GM12878 (cell line): ENCODE measurements around the gene UQCRH. TPM values are rescaled to one million over a fixed set of nuclear protein-coding genes. Genes with fewer than 3 reads are reported as not detected.
A peak's percentile ranks its signal among the peaks of the same experiment; 100 is the strongest.

Source experiments
- ATAC-seq: fragments of 200-7000 bp; cut with Tn5 transposase; 3 replicates; pipeline ENCODE4 v1.9.1; 2020; ENCODE audit warnings: mild to moderate bottlenecking, moderate library complexity
- BruUV-seq: library from RNA; stranded (reverse); fragments of 400-500 nt; replicated peaks from 2 replicates; lab custom pipeline; 2021; lab: Mats Ljungman, UMichigan
- CTCF ChIA-PET: fragments of 300-600 bp; sonication (Branson Sonifier 250); formaldehyde crosslinking; extraction: SDS; loops from one replicate; lab custom pipeline; 2021; ENCODE audit warnings: inconsistent platforms; lab: Yijun Ruan, JAX
- POLR2A ChIA-PET: fragments of 350-600 bp; formaldehyde crosslinking; extraction: SDS; loops from one replicate; lab custom pipeline; 2021; ENCODE audit warnings: inconsistent platforms; lab: Charles Lee
- RAD21 ChIA-PET: fragments of 300-600 bp; sonication (Branson Sonifier 250); formaldehyde crosslinking; loops from one replicate; lab custom pipeline; 2023; ENCODE audit warnings: antibody characterized with exemption; ENCODE audit not compliant: unreplicated experiment; lab: Charles Lee
- SMC1A ChIA-PET: fragments of 300-600 bp; sonication (Branson Sonifier 250); formaldehyde crosslinking; loops from one replicate; lab custom pipeline; 2023; ENCODE audit not compliant: unreplicated experiment, uncharacterized antibody; lab: Charles Lee
- DNase-seq: peaks from one replicate; pipeline ENCODE4 v3.0.0-alpha.2; 2011; ENCODE audit warnings: low read depth, low spot score
- FAIRE-seq: peaks from 3 replicates; lab custom pipeline; 2011; peaks lifted over from hg19 to GRCh38; lab: Jason Lieb, UNC
- H2AFZ ChIP-seq: 2 replicates; pipeline ENCODE4 v1.6.0; 2011; ENCODE audit warnings: low read depth, low read length, control low read depth; ENCODE audit not compliant: control insufficient read depth
- H3K27ac ChIP-seq: 2 replicates; pipeline ENCODE4 v1.5.1; 2011; ENCODE audit warnings: control low read depth; ENCODE audit not compliant: control insufficient read depth, insufficient read depth
- H3K27me3 ChIP-seq, 2 experiments: replicated peaks in 1 of 2; 2 replicates each; pipeline versions ENCODE4 v1.6.0 to v1.6.1; 2011; ENCODE audit warnings: low read length in 1 of 2; ENCODE audit not compliant: control insufficient read depth in 2 of 2, insufficient read depth in 2 of 2
- H3K36me3 ChIP-seq, 2 experiments: 2 replicates each; pipeline ENCODE4 v1.5.1; 2011; ENCODE audit warnings: low read length in 1 of 2; ENCODE audit not compliant: control insufficient read depth in 2 of 2, insufficient read depth in 2 of 2
- H3K4me1 ChIP-seq: 2 replicates; pipeline ENCODE4 v1.6.1; 2011; ENCODE audit warnings: mild to moderate bottlenecking, low read length, moderate library complexity, mixed read lengths; ENCODE audit not compliant: control insufficient read depth, insufficient read depth
- H3K4me2 ChIP-seq: 2 replicates; pipeline ENCODE4 v1.6.0; 2011; ENCODE audit warnings: control low read depth; ENCODE audit not compliant: control insufficient read depth, insufficient read depth
- H3K4me3 ChIP-seq: fragments of 200-600 bp; sonication (generic); 2 replicates; pipeline ENCODE4 v1.5.1; 2016
- H3K79me2 ChIP-seq: 2 replicates; pipeline ENCODE4 v1.6.0; 2011; ENCODE audit warnings: low read length; ENCODE audit not compliant: control insufficient read depth, insufficient read depth
- H3K9ac ChIP-seq: 2 replicates; pipeline ENCODE4 v1.8.0; 2011; ENCODE audit warnings: low read length, control low read depth, mixed read lengths; ENCODE audit not compliant: control insufficient read depth, insufficient read depth
- H3K9me3 ChIP-seq: replicated peaks from 3 replicates; pipeline ENCODE4 v1.5.1; 2011; ENCODE audit warnings: mild to moderate bottlenecking, low read length; ENCODE audit not compliant: control insufficient read depth, insufficient read depth
- H4K20me1 ChIP-seq: 2 replicates; pipeline ENCODE4 v1.6.0; 2011; ENCODE audit not compliant: control insufficient read depth, insufficient read depth
- ATF7 ChIP-seq: fragments of 450-650 bp; IDR thresholded peaks from 2 replicates; pipeline ENCODE4 v1.6.1; 2016; ENCODE audit warnings: low read depth, mild to moderate bottlenecking
- CBX5 ChIP-seq: sonication (generic); IDR thresholded peaks from 2 replicates; pipeline ENCODE4 v1.6.1; 2016; ENCODE audit warnings: low read depth, moderate library complexity, mild to moderate bottlenecking, inconsistent platforms
- ETV6 ChIP-seq, 2 experiments: fragments of 450-650 bp in 1 of 2; IDR thresholded peaks in 1 of 2; conservative IDR thresholded peaks in 1 of 2; 2 replicates each; pipeline ENCODE4 v1.6.1; 2014; ENCODE audit warnings: antibody characterized with exemption in 1 of 2, borderline replicate concordance in 1 of 2, low read depth in 1 of 2, mild to moderate bottlenecking in 1 of 2, moderate library complexity in 1 of 2
- KLF5 ChIP-seq: fragments of 450-650 bp; IDR thresholded peaks from 2 replicates; pipeline ENCODE4 v1.6.1; 2014; ENCODE audit warnings: mild to moderate bottlenecking; ENCODE audit not compliant: partially characterized antibody
- MYC ChIP-seq: IDR thresholded peaks from 2 replicates; pipeline ENCODE4 v1.6.1; 2011; ENCODE audit warnings: mild to moderate bottlenecking, low read length, moderate library complexity, inconsistent platforms; ENCODE audit not compliant: insufficient read depth, insufficient replicate concordance, insufficient read length, severe bottlenecking
- NR2F1 ChIP-seq: fragments of 450-650 bp; conservative IDR thresholded peaks from 2 replicates; pipeline ENCODE4 v1.6.1; 2017; ENCODE audit warnings: mild to moderate bottlenecking
- ZBED1 ChIP-seq: IDR thresholded peaks from 2 replicates; pipeline ENCODE4 v1.6.1; 2016; ENCODE audit warnings: borderline replicate concordance
- WGBS: methylation state at CpG from one replicate; pipeline ENCODE4 v1.1.6; 2016; ENCODE audit warnings: low lambda C conversion rate; ENCODE audit not compliant: insufficient replicate concordance, insufficient coverage; ENCODE audit errors: missing lambda C conversion rate; 5-methylcytosine and 5-hydroxymethylcytosine counted together
- in situ Hi-C: fragments of 300-500 bp; cut with MboI; formaldehyde crosslinking; loops from 9 replicates; pipeline ENCODE4 v1.14.3; 2018; ENCODE audit warnings: mixed read lengths
- intact Hi-C: fragments of 100-400 bp; cut with micrococcal nuclease; formaldehyde crosslinking; loops from one replicate; pipeline ENCODE4 v1.14.2; 2022; ENCODE audit not compliant: unreplicated experiment
- polyA plus RNA-seq, 11 experiments: library from polyadenylated mRNA; depleted of rRNA in 4 of 11; unstranded in 6 of 11; stranded (reverse) in 5 of 11; fragments of >200 nt; fragmentation: Nextera tagmentation in 4 of 11; fragmentation: Illumina TruSeq in 1 of 11; extraction: Ambion mirVana in 4 of 11; extraction: Trizol in 1 of 11; gene quantifications; 1 replicate in 1 of 11; 2 replicates in 10 of 11; pipeline versions ENCODE4 v1.2.1 to v1.2.3, GENCODE V29; 2011 to 2016; ENCODE audit warnings: inconsistent platforms in 2 of 11, missing spikeins in 2 of 11, low read depth in 1 of 11
- total RNA-seq, 4 experiments: library from RNA; depleted of rRNA in 3 of 4; stranded (reverse); fragments of >200 nt in 3 of 4; fragmentation: Illumina TruSeq in 1 of 4; extraction: Trizol in 1 of 4; gene quantifications; 2 replicates each; pipeline versions ENCODE4 v1.2.1 to v1.2.3, GENCODE V29; 2013 to 2021
- TF ChIP-seq, protein P1 (sequence below): IDR thresholded peaks from 2 replicates; pipeline ENCODE4 v1.6.1; 2012; ENCODE audit warnings: low read length, inconsistent platforms

The UQCRH gene
- total and polyA plus RNA-seq, 10 of the 15 experiments (the other 5 are each of a cell fraction or from before 2014, with no cell fraction given) = 363 to 1,782 (median 597) TPM

DNA sequence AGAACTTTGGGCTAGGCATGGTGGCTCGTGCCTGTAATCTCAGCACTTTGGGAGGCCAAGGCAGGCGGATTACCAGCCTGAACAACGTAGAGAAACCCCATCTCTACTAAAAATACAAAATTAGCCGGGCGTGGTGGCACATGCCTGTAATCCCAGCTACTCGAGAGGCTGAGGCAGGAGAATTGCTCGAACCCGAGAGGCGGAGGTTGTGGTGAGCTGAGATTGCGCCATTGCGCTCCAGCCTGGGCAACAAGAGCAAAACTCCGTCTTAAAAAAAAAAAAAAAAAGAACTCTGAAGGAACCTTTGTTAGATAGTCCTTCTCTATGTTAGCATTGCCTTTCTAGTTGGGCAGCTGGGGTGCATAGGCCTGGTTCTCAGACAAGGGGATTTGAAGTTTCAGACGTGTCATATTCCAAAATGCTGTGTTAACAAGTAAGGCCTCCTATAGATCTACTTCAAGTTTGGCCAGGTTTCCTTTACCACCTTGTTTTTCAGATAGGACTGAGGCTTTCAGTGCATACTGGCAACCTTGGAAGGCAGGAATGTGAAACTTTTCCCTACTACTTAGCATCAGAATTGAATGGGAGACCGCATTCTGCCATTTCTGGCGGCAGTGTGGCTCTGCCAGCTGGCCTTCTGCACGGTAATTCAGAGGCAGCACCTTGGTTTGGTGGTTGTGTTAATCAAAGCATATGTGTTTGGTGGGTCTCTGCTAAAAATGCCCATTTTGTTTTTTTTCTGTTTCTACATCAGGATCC is 6.1 kb downstream of the UQCRH start:
- H3K27ac ChIP-seq = no peak overlapping the region
- RAD21 ChIA-PET = interaction anchor here (1.7 to 3.3 kb wide), 5 partner anchors 18 to 37 kb away, joined by 5 to 23 read pairs (median 14); partner anchors contain the start of gene NSUN4
- FAIRE-seq (no peak), ATAC-seq (no peak), DNase-seq (no peak)
- no peaks in the 10 kb centered on the region for H3K27me3 ChIP-seq
- intact Hi-C loops (no loop called here), in situ Hi-C loops (no loop called here)
- peaks cover 78% of the 10 kb centered on the region for H3K79me2 ChIP-seq
- peaks cover 3% of the 10 kb centered on the region; the same call in 1 of the 2 replicates for H4K20me1 ChIP-seq
- TSS peak; percentile 42 for BruUV-seq
- peaks cover 9 to 28% of the 10 kb centered on the region in 2 experiments for H3K36me3 ChIP-seq
- CTCF ChIA-PET = interaction anchor here (2.8 to 8.0 kb wide), 4 partner anchors 8 to 35 kb away, joined by 19 to 181 read pairs (median 58); partner anchors contain the start of gene NSUN4
- H3K4me2 ChIP-seq = no peak overlapping the region
- peak overlapping the region; percentile 66; the same call in 1 of the 2 replicates for H3K4me3 ChIP-seq
- peaks cover 11% of the 10 kb centered on the region for H3K4me1 ChIP-seq
- no peak overlapping the region for H3K9ac ChIP-seq
- POLR2A ChIA-PET = interaction anchor here (0.5 to 4.0 kb wide), 8 partner anchors 9 to 65 kb away, joined by 3 to 35 read pairs (median 6); no protein-coding TSS in a partner anchor
- H3K9me3 ChIP-seq = no peaks in the 10 kb centered on the region; the same call in 2 of the 3 replicates
- TF ChIP-seq KLF5 (no peak), MYC (no peak), ETV6 (conservative IDR thresholded peaks at IDR 0.05 in 1 of 2, IDR thresholded peaks at IDR 0.05 in 1 of 2; ENCODE audit: borderline replicate concordance in 1 of 2, low read depth in 1 of 2) (no peak), ATF7 (no peak), CBX5 (no peak), ZBED1 (no peak), NR2F1 (no peak)
- TF ChIP-seq, protein P1, sequence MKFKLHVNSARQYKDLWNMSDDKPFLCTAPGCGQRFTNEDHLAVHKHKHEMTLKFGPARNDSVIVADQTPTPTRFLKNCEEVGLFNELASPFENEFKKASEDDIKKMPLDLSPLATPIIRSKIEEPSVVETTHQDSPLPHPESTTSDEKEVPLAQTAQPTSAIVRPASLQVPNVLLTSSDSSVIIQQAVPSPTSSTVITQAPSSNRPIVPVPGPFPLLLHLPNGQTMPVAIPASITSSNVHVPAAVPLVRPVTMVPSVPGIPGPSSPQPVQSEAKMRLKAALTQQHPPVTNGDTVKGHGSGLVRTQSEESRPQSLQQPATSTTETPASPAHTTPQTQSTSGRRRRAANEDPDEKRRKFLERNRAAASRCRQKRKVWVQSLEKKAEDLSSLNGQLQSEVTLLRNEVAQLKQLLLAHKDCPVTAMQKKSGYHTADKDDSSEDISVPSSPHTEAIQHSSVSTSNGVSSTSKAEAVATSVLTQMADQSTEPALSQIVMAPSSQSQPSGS = no peak
- WGBS = 93% methylated on average over 15 of the region's 16 CpGs
- no peak overlapping the region for H2AFZ ChIP-seq
- SMC1A ChIA-PET = interaction anchor here (0.8 to 4.2 kb wide), 6 partner anchors 8 to 34 kb away, joined by 3 to 46 read pairs (median 9); no protein-coding TSS in a partner anchor
